ENCODE measurements around the gene TFB2M. TPM values are rescaled to one million over a fixed set of nuclear protein-coding genes. Genes with fewer than 3 reads are reported as not detected.
A peak's percentile ranks its signal among the peaks of the same experiment; 100 is the strongest.

TFB2M gene
- total RNA-seq (2022), result 38.3 and 52.0 TPM in 2 replicates
- percentile 90 among the genes with signal in this experiment for Bru-seq, nascent RNA
- percentile 75 among the genes with signal in this experiment for BruChase-seq, experiment 1, labeled RNA remaining after a 6-hour chase
- BruChase-seq, experiment 2, labeled RNA remaining after a 2-hour chase, result percentile 86 among the genes with signal in this experiment
- long read RNA-seq, transcript TFB2M-201 (8 exons, 1,848 nt), result major isoform, 233 of 271 reads
- long read RNA-seq, partial matches to known transcripts, result 1 of 271 reads
- long read RNA-seq, other reads (novel, unspliced or antisense), result 37 of 271 reads

GRCh38 chr1:246566128-246566812, at the start of gene TFB2M, which contains the start of gene CNST:
Gene TFB2M, minus strand, starts transcription at chr1:246566261. Its CDS starts 123 bp downstream, at chr1:246566138.
Gene CNST, plus strand, starts transcription at chr1:246566456. Its CDS starts 25,107 bp downstream, at chr1:246591563.
- Mint-ChIP-seq H3K36me3 (ENCODE audit: insufficient read depth, unreplicated experiment) (peaks cover 58% of the 10 kb centered on the region), H3K27ac (ENCODE audit: low read depth, unreplicated experiment) (peak within 1 kb of the TSS; percentile 97), H3K4me3 (ENCODE audit: unreplicated experiment) (peak within 1 kb of the TSS; percentile 93), H3K4me1 (ENCODE audit: insufficient read depth, unreplicated experiment) (peaks cover 34% of the 10 kb centered on the region), H3K27me3 (ENCODE audit: insufficient read depth, unreplicated experiment) (no peaks in the 10 kb centered on the region), H3K9me3 (ENCODE audit: unreplicated experiment) (no peaks in the 10 kb centered on the region)
- TF ChIP-seq CTCF (IDR thresholded peaks at IDR 0.05; ENCODE audit: unreplicated experiment), result no peak
- DNase-seq (ENCODE audit: unreplicated experiment), result peak; percentile 100
- intact Hi-C loops (cut with micrococcal nuclease), result loop anchor here (1.0 to 5.0 kb wide), 6 partner anchors 21 to 201 kb away; no protein-coding TSS in a partner anchor
- CTCF ChIA-PET, result interaction anchor here (0.6 to 1.7 kb wide), 18 partner anchors 7 to 1963 kb away, joined by 3 to 10 read pairs (median 4); no protein-coding TSS in a partner anchor
- POLR2A ChIA-PET, result interaction anchor here (0.6 to 4.0 kb wide), 44 partner anchors 8 to 1966 kb away, joined by 3 to 50 read pairs (median 5); partner anchors contain the start of genes AHCTF1, COX20, HNRNPU and SCCPDH
- no TSS peak for BruUV-seq (replicated peaks)

- H3K27me3 Mint-ChIP-seq (ENCODE audit: insufficient read depth, unreplicated experiment), result no peaks in the 10 kb centered on the region
- intact Hi-C loops (cut with micrococcal nuclease), result no loop called here
- no TSS peak for BruUV-seq (replicated peaks)
- peaks cover 14% of the 10 kb centered on the region for H3K36me3 Mint-ChIP-seq (ENCODE audit: insufficient read depth, unreplicated experiment)
- H3K27ac Mint-ChIP-seq (ENCODE audit: low read depth, unreplicated experiment), result peak overlapping the region; percentile 49
- ChIA-PET CTCF (interaction anchor here (0.7 to 1.9 kb wide), 4 partner anchors 9 to 115 kb away, joined by 3 to 8 read pairs (median 6); no protein-coding TSS in a partner anchor), POLR2A (interaction anchor here (0.6 to 2.4 kb wide), 3 partner anchors 9 to 389 kb away, joined by 3 to 9 read pairs (median 4); no protein-coding TSS in a partner anchor)
- TF ChIP-seq CTCF (IDR thresholded peaks at IDR 0.05; ENCODE audit: unreplicated experiment), result no peak
- no peak overlapping the region for H3K4me3 Mint-ChIP-seq (ENCODE audit: unreplicated experiment)
- no peaks in the 10 kb centered on the region for H3K9me3 Mint-ChIP-seq (ENCODE audit: unreplicated experiment)
- DNase-seq (ENCODE audit: unreplicated experiment), result no peak
- peaks cover 39% of the 10 kb centered on the region for H3K4me1 Mint-ChIP-seq (ENCODE audit: insufficient read depth, unreplicated experiment)
These were observed 47.2 kb upstream of the TFB2M start for GRCh38 chr1:246613096-246613758.

GRCh38 chr1:246609632-246610031, 43.6 kb upstream of the TFB2M start:
- peak overlapping the region; percentile 66 for H3K4me3 Mint-ChIP-seq (ENCODE audit: unreplicated experiment)
- peak overlapping the region; percentile 95 for H3K27ac Mint-ChIP-seq (ENCODE audit: low read depth, unreplicated experiment)
- H3K9me3 Mint-ChIP-seq (ENCODE audit: unreplicated experiment), result no peaks in the 10 kb centered on the region
- CTCF ChIA-PET, result interaction anchor here (1.8 kb wide), 1 partner anchor 27 kb away, joined by 5 read pairs; no protein-coding TSS in a partner anchor
- peaks cover 7% of the 10 kb centered on the region for H3K36me3 Mint-ChIP-seq (ENCODE audit: insufficient read depth, unreplicated experiment)
- POLR2A ChIA-PET, result interaction anchor here (0.8 to 4.7 kb wide), 8 partner anchors 13 to 50 kb away, joined by 3 to 50 read pairs (median 6); partner anchors contain the start of genes CNST and TFB2M
- intact Hi-C loops (cut with micrococcal nuclease), result loop anchor here (1.0 to 2.0 kb wide), 3 partner anchors 43 to 143 kb away; partner anchors contain the start of genes CNST and TFB2M
- H3K4me1 Mint-ChIP-seq (ENCODE audit: insufficient read depth, unreplicated experiment), result peaks cover 39% of the 10 kb centered on the region
- peak; percentile 32 for DNase-seq (ENCODE audit: unreplicated experiment)
- TF ChIP-seq CTCF (IDR thresholded peaks at IDR 0.05; ENCODE audit: unreplicated experiment), result no peak
- no TSS peak for BruUV-seq (replicated peaks)
- H3K27me3 Mint-ChIP-seq (ENCODE audit: insufficient read depth, unreplicated experiment), result no peaks in the 10 kb centered on the region

Measured in MCF 10A (cell line).